SK-N-SH treated with all-trans-retinoic acid at 6 μM for 48 hours (cell line): ENCODE results near the gene CCDC6.

Experiments used
- ATAC-seq: fragments of 200-7000 bp; cut with Tn5 transposase; 3 replicates; pipeline ENCODE4 v1.9.1; 2020; ENCODE audit warnings: mild to moderate bottlenecking, moderate library complexity
- ARNTL ChIP-seq: fragments of 450-650 bp; formaldehyde crosslinking; IDR thresholded peaks from 2 replicates; pipeline ENCODE4 v1.5.0; 2020; ENCODE audit warnings: low read depth, mild to moderate bottlenecking, moderate library complexity, borderline replicate concordance
- CSDC2 ChIP-seq: fragments of 250-450 bp; sonication (Bioruptor Pico); IDR thresholded peaks from 2 replicates; pipeline ENCODE4 v1.5.0; 2020; ENCODE audit warnings: mild to moderate bottlenecking, moderate library complexity
- ESRRG ChIP-seq: fragments of 250-450 bp; sonication (Bioruptor Pico); IDR thresholded peaks from 2 replicates; pipeline ENCODE4 v1.6.1; 2021; ENCODE audit warnings: mild to moderate bottlenecking
- GLIS3 ChIP-seq: fragments of 250-450 bp; sonication (Bioruptor Pico); IDR thresholded peaks from 2 replicates; pipeline ENCODE4 v1.5.0; 2020; ENCODE audit warnings: mild to moderate bottlenecking, moderate library complexity
- ISL1 ChIP-seq: fragments of 250-450 bp; sonication (Bioruptor Pico); IDR thresholded peaks from 2 replicates; pipeline ENCODE4 v2.1.2; 2022; ENCODE audit warnings: mild to moderate bottlenecking, moderate library complexity
- OSR1 ChIP-seq: fragments of 250-450 bp; sonication (Bioruptor Pico); IDR thresholded peaks from 2 replicates; pipeline ENCODE4 v1.8.0; 2022; ENCODE audit warnings: moderate library complexity, mild to moderate bottlenecking, inconsistent platforms
- PPARA ChIP-seq: fragments of 250-450 bp; sonication (Bioruptor Pico); IDR thresholded peaks from 2 replicates; pipeline ENCODE4 v1.5.0; 2020; ENCODE audit warnings: mild to moderate bottlenecking, borderline replicate concordance
- RARB ChIP-seq: fragments of 250-450 bp; sonication (Bioruptor Pico); IDR thresholded peaks from 2 replicates; pipeline ENCODE4 v1.8.0; 2021; ENCODE audit warnings: mild to moderate bottlenecking, moderate library complexity
- SNAI2 ChIP-seq: fragments of 250-450 bp; sonication (Bioruptor Pico); IDR thresholded peaks from 2 replicates; pipeline ENCODE4 v1.5.0; 2020; ENCODE audit warnings: mild to moderate bottlenecking, moderate library complexity
- TCF4 ChIP-seq: fragments of 250-450 bp; sonication (Bioruptor Pico); IDR thresholded peaks from 2 replicates; pipeline ENCODE4 v1.8.0; 2021; ENCODE audit warnings: mild to moderate bottlenecking, moderate library complexity, borderline replicate concordance
- TOX ChIP-seq: fragments of 250-450 bp; sonication (Bioruptor Pico); IDR thresholded peaks from 2 replicates; pipeline ENCODE4 v1.8.0; 2021; ENCODE audit warnings: mild to moderate bottlenecking, moderate library complexity, borderline replicate concordance
- ZC3H10 ChIP-seq: fragments of 250-450 bp; sonication (Bioruptor Pico); IDR thresholded peaks from 2 replicates; pipeline ENCODE4 v1.5.1; 2021; ENCODE audit warnings: mild to moderate bottlenecking, moderate library complexity
- ZFP3 ChIP-seq: fragments of 250-450 bp; sonication (Bioruptor Pico); IDR thresholded peaks from 2 replicates; pipeline ENCODE4 v1.5.0; 2020; ENCODE audit warnings: mild to moderate bottlenecking, moderate library complexity
- ZFP30 ChIP-seq: fragments of 450-650 bp; formaldehyde crosslinking; IDR thresholded peaks from 2 replicates; pipeline ENCODE4 v1.5.0; 2022; ENCODE audit warnings: mild to moderate bottlenecking, moderate library complexity
- ZNF565 ChIP-seq: fragments of 450-650 bp; formaldehyde crosslinking; conservative IDR thresholded peaks from 2 replicates; pipeline ENCODE4 v1.5.0; 2020; ENCODE audit warnings: low read depth, mild to moderate bottlenecking, moderate library complexity
- ZNF70 ChIP-seq: fragments of 450-650 bp; formaldehyde crosslinking; IDR thresholded peaks from 2 replicates; pipeline ENCODE4 v1.5.0; 2020; ENCODE audit warnings: mild to moderate bottlenecking, moderate library complexity
- ZNF8 ChIP-seq: fragments of 450-650 bp; formaldehyde crosslinking; IDR thresholded peaks from 2 replicates; pipeline ENCODE4 v1.5.0; 2020; ENCODE audit warnings: mild to moderate bottlenecking, moderate library complexity
- TF ChIP-seq, protein P1 (sequence below): fragments of 250-450 bp; sonication (Bioruptor Pico); IDR thresholded peaks from 2 replicates; pipeline ENCODE4 v1.5.0; 2020; ENCODE audit warnings: mild to moderate bottlenecking, moderate library complexity
- TF ChIP-seq, protein P2 (sequence below): fragments of 250-450 bp; sonication (Bioruptor Pico); IDR thresholded peaks from 2 replicates; pipeline ENCODE4 v1.8.0; 2020; ENCODE audit warnings: mild to moderate bottlenecking, moderate library complexity, borderline replicate concordance
- TF ChIP-seq, protein P3 (sequence below): fragments of 250-450 bp; sonication (Bioruptor Pico); IDR thresholded peaks from 2 replicates; pipeline ENCODE4 v1.5.1; 2020; ENCODE audit warnings: low read depth, mild to moderate bottlenecking, moderate library complexity
- TF ChIP-seq, protein P4 (sequence below): fragments of 250-450 bp; sonication (Bioruptor Pico); IDR thresholded peaks from 2 replicates; pipeline ENCODE4 v1.8.0; 2021; ENCODE audit warnings: low read depth, mild to moderate bottlenecking, moderate library complexity, borderline replicate concordance
- TF ChIP-seq, protein P5 (sequence below): fragments of 250-450 bp; sonication (Bioruptor Pico); IDR thresholded peaks from 2 replicates; pipeline ENCODE4 v1.5.1; 2021; ENCODE audit warnings: mild to moderate bottlenecking, moderate library complexity

CCDC6 gene

DNA sequence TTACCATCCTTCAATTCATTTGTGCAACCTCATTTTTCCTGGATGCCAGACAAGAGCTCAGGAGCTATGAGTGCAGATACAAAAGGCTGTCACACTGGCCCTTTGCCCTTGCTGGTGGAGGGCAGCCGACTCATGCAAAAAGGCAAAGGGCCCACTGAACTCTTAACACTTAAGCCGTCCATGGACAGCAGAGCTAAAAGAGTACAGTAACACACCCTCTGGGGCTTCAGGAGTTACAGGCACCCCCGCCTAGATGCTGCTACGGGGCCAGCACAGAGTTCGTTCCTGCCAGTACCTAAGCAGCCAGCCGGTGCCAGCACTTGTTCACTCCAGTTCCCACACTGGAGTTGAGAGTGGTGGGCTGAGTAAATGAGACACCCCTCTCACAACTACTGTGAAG lies 83.2 kb downstream of the CCDC6 start:
- TF ChIP-seq ZNF565 (CRISPR knock-in tag) (no peak), SNAI2 (CRISPR knock-in tag) (no peak), RARB (CRISPR knock-in tag) (no peak), TCF4 (no peak), ARNTL (CRISPR knock-in tag) (no peak), PPARA (CRISPR knock-in tag) (no peak), TOX (CRISPR knock-in tag) (no peak), CSDC2 (CRISPR knock-in tag) (no peak)
- ATAC-seq: no peak

DNA sequence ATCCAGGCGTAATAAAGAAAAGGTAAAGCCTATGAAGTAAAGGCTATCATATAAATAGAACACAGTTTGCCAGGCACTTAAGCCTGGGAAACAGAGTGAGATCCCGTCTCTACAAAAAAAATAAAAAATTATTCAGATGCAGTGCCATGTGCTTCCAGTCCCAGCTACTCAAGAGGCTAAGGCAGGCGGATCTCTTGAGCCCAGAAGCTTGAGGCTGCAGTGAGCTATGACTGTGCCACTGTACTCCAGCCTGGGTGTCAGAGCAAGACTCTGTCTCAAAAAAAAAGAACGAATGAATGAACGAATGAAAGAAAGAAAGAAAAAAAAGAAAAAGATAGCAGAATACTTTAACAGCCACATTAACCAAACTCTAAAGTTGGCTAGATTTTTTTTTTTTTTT lies 85.9 kb downstream of the CCDC6 start:
- no peak for ATAC-seq
- TF ChIP-seq, protein P1, sequence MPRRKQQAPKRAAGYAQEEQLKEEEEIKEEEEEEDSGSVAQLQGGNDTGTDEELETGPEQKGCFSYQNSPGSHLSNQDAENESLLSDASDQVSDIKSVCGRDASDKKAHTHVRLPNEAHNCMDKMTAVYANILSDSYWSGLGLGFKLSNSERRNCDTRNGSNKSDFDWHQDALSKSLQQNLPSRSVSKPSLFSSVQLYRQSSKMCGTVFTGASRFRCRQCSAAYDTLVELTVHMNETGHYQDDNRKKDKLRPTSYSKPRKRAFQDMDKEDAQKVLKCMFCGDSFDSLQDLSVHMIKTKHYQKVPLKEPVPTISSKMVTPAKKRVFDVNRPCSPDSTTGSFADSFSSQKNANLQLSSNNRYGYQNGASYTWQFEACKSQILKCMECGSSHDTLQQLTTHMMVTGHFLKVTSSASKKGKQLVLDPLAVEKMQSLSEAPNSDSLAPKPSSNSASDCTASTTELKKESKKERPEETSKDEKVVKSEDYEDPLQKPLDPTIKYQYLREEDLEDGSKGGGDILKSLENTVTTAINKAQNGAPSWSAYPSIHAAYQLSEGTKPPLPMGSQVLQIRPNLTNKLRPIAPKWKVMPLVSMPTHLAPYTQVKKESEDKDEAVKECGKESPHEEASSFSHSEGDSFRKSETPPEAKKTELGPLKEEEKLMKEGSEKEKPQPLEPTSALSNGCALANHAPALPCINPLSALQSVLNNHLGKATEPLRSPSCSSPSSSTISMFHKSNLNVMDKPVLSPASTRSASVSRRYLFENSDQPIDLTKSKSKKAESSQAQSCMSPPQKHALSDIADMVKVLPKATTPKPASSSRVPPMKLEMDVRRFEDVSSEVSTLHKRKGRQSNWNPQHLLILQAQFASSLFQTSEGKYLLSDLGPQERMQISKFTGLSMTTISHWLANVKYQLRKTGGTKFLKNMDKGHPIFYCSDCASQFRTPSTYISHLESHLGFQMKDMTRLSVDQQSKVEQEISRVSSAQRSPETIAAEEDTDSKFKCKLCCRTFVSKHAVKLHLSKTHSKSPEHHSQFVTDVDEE (CRISPR knock-in tag): no peak
- TF ChIP-seq ZFP3 (CRISPR knock-in tag): no peak
- no peak for TF ChIP-seq TOX (CRISPR knock-in tag)
- no peak for TF ChIP-seq ISL1 (CRISPR knock-in tag)

DNA sequence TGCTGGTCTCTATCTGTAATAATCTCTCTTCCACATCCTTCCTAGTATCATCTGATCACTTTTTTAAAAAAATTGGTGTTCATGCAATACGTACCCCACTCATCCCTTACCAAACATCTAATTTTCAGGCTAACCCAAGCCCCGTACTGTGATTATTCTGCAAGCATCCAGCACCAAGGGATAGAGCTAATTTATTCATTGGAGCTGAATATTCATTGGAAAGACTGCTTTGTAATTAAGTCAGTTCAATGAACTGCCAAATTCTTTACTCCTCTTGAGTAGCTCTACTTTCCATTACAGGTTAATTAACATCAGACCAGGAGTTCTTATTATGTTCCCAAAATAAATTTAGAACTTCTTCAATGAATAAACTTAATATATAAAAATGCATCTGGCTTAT lies 86.7 kb downstream of the CCDC6 start:
- no peak for TF ChIP-seq OSR1 (CRISPR knock-in tag)
- TF ChIP-seq, protein P1 (CRISPR knock-in tag): no peak
- no peak for TF ChIP-seq ZC3H10 (CRISPR knock-in tag)
- no peak for TF ChIP-seq CSDC2 (CRISPR knock-in tag)
- TF ChIP-seq RARB (CRISPR knock-in tag): no peak
- TF ChIP-seq, protein P2, sequence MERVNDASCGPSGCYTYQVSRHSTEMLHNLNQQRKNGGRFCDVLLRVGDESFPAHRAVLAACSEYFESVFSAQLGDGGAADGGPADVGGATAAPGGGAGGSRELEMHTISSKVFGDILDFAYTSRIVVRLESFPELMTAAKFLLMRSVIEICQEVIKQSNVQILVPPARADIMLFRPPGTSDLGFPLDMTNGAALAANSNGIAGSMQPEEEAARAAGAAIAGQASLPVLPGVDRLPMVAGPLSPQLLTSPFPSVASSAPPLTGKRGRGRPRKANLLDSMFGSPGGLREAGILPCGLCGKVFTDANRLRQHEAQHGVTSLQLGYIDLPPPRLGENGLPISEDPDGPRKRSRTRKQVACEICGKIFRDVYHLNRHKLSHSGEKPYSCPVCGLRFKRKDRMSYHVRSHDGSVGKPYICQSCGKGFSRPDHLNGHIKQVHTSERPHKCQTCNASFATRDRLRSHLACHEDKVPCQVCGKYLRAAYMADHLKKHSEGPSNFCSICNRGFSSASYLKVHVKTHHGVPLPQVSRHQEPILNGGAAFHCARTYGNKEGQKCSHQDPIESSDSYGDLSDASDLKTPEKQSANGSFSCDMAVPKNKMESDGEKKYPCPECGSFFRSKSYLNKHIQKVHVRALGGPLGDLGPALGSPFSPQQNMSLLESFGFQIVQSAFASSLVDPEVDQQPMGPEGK (CRISPR knock-in tag): no peak
- TF ChIP-seq ISL1 (CRISPR knock-in tag): no peak
- TF ChIP-seq ZFP30 (CRISPR knock-in tag): no peak
- TF ChIP-seq PPARA (CRISPR knock-in tag): no peak
- no peak for TF ChIP-seq ZNF8
- TF ChIP-seq, protein P3, sequence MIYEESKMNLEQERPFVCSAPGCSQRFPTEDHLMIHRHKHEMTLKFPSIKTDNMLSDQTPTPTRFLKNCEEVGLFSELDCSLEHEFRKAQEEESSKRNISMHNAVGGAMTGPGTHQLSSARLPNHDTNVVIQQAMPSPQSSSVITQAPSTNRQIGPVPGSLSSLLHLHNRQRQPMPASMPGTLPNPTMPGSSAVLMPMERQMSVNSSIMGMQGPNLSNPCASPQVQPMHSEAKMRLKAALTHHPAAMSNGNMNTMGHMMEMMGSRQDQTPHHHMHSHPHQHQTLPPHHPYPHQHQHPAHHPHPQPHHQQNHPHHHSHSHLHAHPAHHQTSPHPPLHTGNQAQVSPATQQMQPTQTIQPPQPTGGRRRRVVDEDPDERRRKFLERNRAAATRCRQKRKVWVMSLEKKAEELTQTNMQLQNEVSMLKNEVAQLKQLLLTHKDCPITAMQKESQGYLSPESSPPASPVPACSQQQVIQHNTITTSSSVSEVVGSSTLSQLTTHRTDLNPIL (CRISPR knock-in tag): no peak
- no peak for TF ChIP-seq ZNF70
- TF ChIP-seq, protein P4, sequence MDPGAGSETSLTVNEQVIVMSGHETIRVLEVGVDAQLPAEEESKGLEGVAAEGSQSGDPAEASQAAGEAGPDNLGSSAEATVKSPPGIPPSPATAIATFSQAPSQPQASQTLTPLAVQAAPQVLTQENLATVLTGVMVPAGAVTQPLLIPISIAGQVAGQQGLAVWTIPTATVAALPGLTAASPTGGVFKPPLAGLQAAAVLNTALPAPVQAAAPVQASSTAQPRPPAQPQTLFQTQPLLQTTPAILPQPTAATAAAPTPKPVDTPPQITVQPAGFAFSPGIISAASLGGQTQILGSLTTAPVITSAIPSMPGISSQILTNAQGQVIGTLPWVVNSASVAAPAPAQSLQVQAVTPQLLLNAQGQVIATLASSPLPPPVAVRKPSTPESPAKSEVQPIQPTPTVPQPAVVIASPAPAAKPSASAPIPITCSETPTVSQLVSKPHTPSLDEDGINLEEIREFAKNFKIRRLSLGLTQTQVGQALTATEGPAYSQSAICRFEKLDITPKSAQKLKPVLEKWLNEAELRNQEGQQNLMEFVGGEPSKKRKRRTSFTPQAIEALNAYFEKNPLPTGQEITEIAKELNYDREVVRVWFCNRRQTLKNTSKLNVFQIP (CRISPR knock-in tag): no peak
- no peak for TF ChIP-seq SNAI2 (CRISPR knock-in tag)
- no peak for TF ChIP-seq GLIS3
- no peak for TF ChIP-seq TCF4
- TF ChIP-seq ESRRG (CRISPR knock-in tag): no peak
- TF ChIP-seq, protein P5, sequence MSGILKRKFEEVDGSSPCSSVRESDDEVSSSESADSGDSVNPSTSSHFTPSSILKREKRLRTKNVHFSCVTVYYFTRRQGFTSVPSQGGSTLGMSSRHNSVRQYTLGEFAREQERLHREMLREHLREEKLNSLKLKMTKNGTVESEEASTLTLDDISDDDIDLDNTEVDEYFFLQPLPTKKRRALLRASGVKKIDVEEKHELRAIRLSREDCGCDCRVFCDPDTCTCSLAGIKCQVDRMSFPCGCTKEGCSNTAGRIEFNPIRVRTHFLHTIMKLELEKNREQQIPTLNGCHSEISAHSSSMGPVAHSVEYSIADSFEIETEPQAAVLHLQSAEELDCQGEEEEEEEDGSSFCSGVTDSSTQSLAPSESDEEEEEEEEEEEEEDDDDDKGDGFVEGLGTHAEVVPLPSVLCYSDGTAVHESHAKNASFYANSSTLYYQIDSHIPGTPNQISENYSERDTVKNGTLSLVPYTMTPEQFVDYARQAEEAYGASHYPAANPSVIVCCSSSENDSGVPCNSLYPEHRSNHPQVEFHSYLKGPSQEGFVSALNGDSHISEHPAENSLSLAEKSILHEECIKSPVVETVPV (CRISPR knock-in tag): no peak
- no peak for ATAC-seq
